Mesenchymal stem cell (in vitro differentiated cells and primary cell): Measurements from ENCODE around the gene SAP25. TPM values are rescaled to one million over a fixed set of nuclear protein-coding genes. Genes with fewer than 3 reads are reported as not detected.

Experiments used
- small RNA-seq: library from polyadenylated mRNA; stranded (forward); fragments of <200 nt; extraction: miRNeasy Mini kit (QIAGEN cat#:217004); gene quantifications from one replicate; pipeline ENCODE3, GENCODE V24; 2013; ENCODE audit warnings: low read depth

Gene SAP25

Small RNA genes lying within 50 kb of the gene (small RNA-seq; reads per million reads assigned to genes)
- gene RN7SL416P (not detected), gene SAP25 (not detected)
